Measurements from ENCODE around the gene TCF19.
A peak's percentile ranks its signal among the peaks of the same experiment; 100 is the strongest.
"Not testable (repeated sequence)": the region's sequence is repeated elsewhere in the genome, so short reads cannot be mapped to it uniquely, and the experiment has no call there.

The TCF19 gene

GRCh38 chr6:31178143-31179041 is 20.0 kb downstream of the TCF19 start:
- Histone ChIP-seq H3K4me3 (ENCODE audit: low read length) (no peak overlapping the region), H3K79me2 (ENCODE audit: control insufficient read depth, insufficient read depth, low read length) (peaks cover 3% of the 10 kb centered on the region), H3K27me3 (ENCODE audit: insufficient read depth, low read length, poor library complexity) (no peaks in the 10 kb centered on the region), H3K23ac (ENCODE audit: low read length) (no peak overlapping the region), H3K4me1 (ENCODE audit: control insufficient read depth, low read depth, low read length) (peaks cover 1% of the 10 kb centered on the region), H2AK5ac (ENCODE audit: low read length) (no peak overlapping the region), H3K27ac (ENCODE audit: low read depth, low read length) (no peak overlapping the region), H2BK15ac (replicated peaks; ENCODE audit: low read depth) (no peak overlapping the region), H4K8ac (ENCODE audit: low read depth, low read length) (no peak overlapping the region), H4K5ac (ENCODE audit: low read length) (no peak overlapping the region), H2BK120ac (ENCODE audit: low read depth, low read length) (no peak overlapping the region), H3K18ac (ENCODE audit: low read length) (no peak overlapping the region), H3K36me3 (ENCODE audit: control insufficient read depth, insufficient read depth, low read length) (no peaks in the 10 kb centered on the region), H3K56ac (ENCODE audit: low read length) (no peak overlapping the region), H2BK5ac (ENCODE audit: low read length) (no peak overlapping the region), H3K9ac (ENCODE audit: low read length) (no peak overlapping the region), H3K4ac (ENCODE audit: low read depth, low read length) (no peak overlapping the region), H3K79me1 (ENCODE audit: low read length) (no peaks in the 10 kb centered on the region), H3K4me2 (ENCODE audit: low read length) (no peak overlapping the region)
- WGBS (ENCODE audit: extremely low coverage, insufficient coverage, low lambda C conversion rate): no CpG with 5 or more reads among the region's 8 CpGs
- DNase-seq: no peak

DNA sequence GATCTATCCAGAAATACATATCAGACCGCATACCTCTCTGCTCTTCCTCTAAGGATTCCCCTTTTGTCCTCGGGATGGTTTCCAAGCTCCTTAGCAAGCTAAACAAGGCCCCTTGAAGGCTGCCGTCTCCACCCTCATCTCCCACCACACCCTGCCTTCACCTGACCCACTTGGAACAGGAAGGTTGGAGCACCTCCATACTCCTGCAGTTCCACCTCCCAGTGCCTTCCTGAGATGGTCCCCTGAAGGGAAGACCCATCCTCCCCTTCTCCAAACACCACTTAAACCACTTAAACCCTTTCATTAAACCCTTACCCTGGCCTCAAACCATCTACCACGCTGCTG is 20.6 kb downstream of the TCF19 start:
- H2BK5ac ChIP-seq (ENCODE audit: low read length): no peak overlapping the region
- H2BK120ac ChIP-seq (ENCODE audit: low read depth, low read length): no peak overlapping the region
- DNase-seq: no peak
- no peak overlapping the region for H3K27ac ChIP-seq (ENCODE audit: low read depth, low read length)
- no peak overlapping the region for H3K23ac ChIP-seq (ENCODE audit: low read length)
- no peak overlapping the region for H2BK15ac ChIP-seq (replicated peaks; ENCODE audit: low read depth)
- no peak overlapping the region for H3K4ac ChIP-seq (ENCODE audit: low read depth, low read length)
- no peaks in the 10 kb centered on the region for H3K27me3 ChIP-seq (ENCODE audit: insufficient read depth, low read length, poor library complexity)
- H3K9ac ChIP-seq (ENCODE audit: low read length): no peak overlapping the region
- H3K79me2 ChIP-seq (ENCODE audit: control insufficient read depth, insufficient read depth, low read length): peaks cover 3% of the 10 kb centered on the region
- no peaks in the 10 kb centered on the region for H3K36me3 ChIP-seq (ENCODE audit: control insufficient read depth, insufficient read depth, low read length)
- no peaks in the 10 kb centered on the region for H3K4me1 ChIP-seq (ENCODE audit: control insufficient read depth, low read depth, low read length)
- H3K4me2 ChIP-seq (ENCODE audit: low read length): no peak overlapping the region
- no peak overlapping the region for H3K4me3 ChIP-seq (ENCODE audit: low read length)
- H2AK5ac ChIP-seq (ENCODE audit: low read length): no peak overlapping the region
- no peak overlapping the region for H4K5ac ChIP-seq (ENCODE audit: low read length)
- no peak overlapping the region for H4K8ac ChIP-seq (ENCODE audit: low read depth, low read length)
- H3K79me1 ChIP-seq (ENCODE audit: low read length): no peaks in the 10 kb centered on the region
- no CpG with 5 or more reads among the region's 4 CpGs for WGBS (ENCODE audit: extremely low coverage, insufficient coverage, low lambda C conversion rate)
- no peak overlapping the region for H3K18ac ChIP-seq (ENCODE audit: low read length)
- H3K56ac ChIP-seq (ENCODE audit: low read length): no peak overlapping the region

- Histone ChIP-seq H2BK120ac (ENCODE audit: low read depth, low read length) (no peak overlapping the region), H3K36me3 (ENCODE audit: control insufficient read depth, insufficient read depth, low read length) (no peaks in the 10 kb centered on the region), H3K27me3 (ENCODE audit: insufficient read depth, low read length, poor library complexity) (no peaks in the 10 kb centered on the region), H3K23ac (ENCODE audit: low read length) (no peak overlapping the region), H3K79me1 (ENCODE audit: low read length) (no peaks in the 10 kb centered on the region), H3K4ac (ENCODE audit: low read depth, low read length) (no peak overlapping the region), H4K8ac (ENCODE audit: low read depth, low read length) (no peak overlapping the region), H3K27ac (ENCODE audit: low read depth, low read length) (no peak overlapping the region), H3K79me2 (ENCODE audit: control insufficient read depth, insufficient read depth, low read length) (no peaks in the 10 kb centered on the region), H2BK15ac (replicated peaks; ENCODE audit: low read depth) (no peak overlapping the region), H2AK5ac (ENCODE audit: low read length) (no peak overlapping the region), H3K9ac (ENCODE audit: low read length) (no peak overlapping the region), H3K4me3 (ENCODE audit: low read length) (no peak overlapping the region), H3K56ac (ENCODE audit: low read length) (no peak overlapping the region), H2BK5ac (ENCODE audit: low read length) (no peak overlapping the region), H3K4me1 (ENCODE audit: control insufficient read depth, low read depth, low read length) (no peaks in the 10 kb centered on the region), H3K18ac (ENCODE audit: low read length) (no peak overlapping the region), H3K4me2 (ENCODE audit: low read length) (no peak overlapping the region), H4K5ac (ENCODE audit: low read length) (no peak overlapping the region)
- no CpG with 5 or more reads among the region's 8 CpGs for WGBS (ENCODE audit: extremely low coverage, insufficient coverage, low lambda C conversion rate)
- no peak for DNase-seq
These were observed 21.5 kb downstream of the TCF19 start for GRCh38 chr6:31179896-31180295.

- DNase-seq: peak; percentile 64
- Histone ChIP-seq H3K4me3 (ENCODE audit: low read length) (no peak overlapping the region), H3K56ac (ENCODE audit: low read length) (no peak overlapping the region), H3K27ac (ENCODE audit: low read depth, low read length) (no peak overlapping the region), H3K9ac (ENCODE audit: low read length) (no peak overlapping the region), H3K23ac (ENCODE audit: low read length) (no peak overlapping the region), H3K79me2 (ENCODE audit: control insufficient read depth, insufficient read depth, low read length) (no peaks in the 10 kb centered on the region), H2AK5ac (ENCODE audit: low read length) (no peak overlapping the region), H4K5ac (ENCODE audit: low read length) (no peak overlapping the region), H2BK5ac (ENCODE audit: low read length) (no peak overlapping the region), H3K79me1 (ENCODE audit: low read length) (no peaks in the 10 kb centered on the region), H3K18ac (ENCODE audit: low read length) (no peak overlapping the region), H3K27me3 (ENCODE audit: insufficient read depth, low read length, poor library complexity) (no peaks in the 10 kb centered on the region), H3K36me3 (ENCODE audit: control insufficient read depth, insufficient read depth, low read length) (no peaks in the 10 kb centered on the region), H3K4me1 (ENCODE audit: control insufficient read depth, low read depth, low read length) (no peaks in the 10 kb centered on the region), H3K4ac (ENCODE audit: low read depth, low read length) (no peak overlapping the region), H2BK120ac (ENCODE audit: low read depth, low read length) (no peak overlapping the region), H3K4me2 (ENCODE audit: low read length) (no peak overlapping the region), H4K8ac (ENCODE audit: low read depth, low read length) (no peak overlapping the region), H2BK15ac (replicated peaks; ENCODE audit: low read depth) (no peak overlapping the region)
- WGBS (ENCODE audit: extremely low coverage, insufficient coverage, low lambda C conversion rate): no CpG with 5 or more reads among the region's 26 CpGs
These were observed 22.1 kb downstream of the TCF19 start for GRCh38 chr6:31180500-31180899.

DNA sequence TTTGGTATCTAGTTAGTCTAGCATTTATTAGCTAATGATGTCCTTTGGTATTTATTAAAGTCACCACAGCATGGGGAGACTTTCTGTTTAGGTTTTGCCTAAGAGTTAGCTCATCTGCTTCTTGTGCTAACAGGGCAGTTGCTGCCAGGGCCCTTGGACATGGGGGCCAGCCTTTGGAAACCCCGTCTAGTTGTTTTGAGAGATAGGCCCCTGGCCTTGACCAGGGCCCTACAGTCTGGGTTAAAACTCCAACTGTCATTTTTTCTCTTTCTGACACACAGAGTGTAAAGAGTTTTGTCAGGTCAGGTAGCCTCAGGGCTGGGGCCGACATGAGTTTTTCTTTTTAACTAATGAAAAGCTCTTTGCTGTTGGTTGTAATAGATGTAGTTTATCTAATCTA is 24.9 kb downstream of the TCF19 start:
- H2BK15ac ChIP-seq (replicated peaks; ENCODE audit: low read depth); H3K18ac ChIP-seq (ENCODE audit: low read length); H2AK5ac ChIP-seq (ENCODE audit: low read length); H2BK5ac ChIP-seq (ENCODE audit: low read length); H3K4me1 ChIP-seq (ENCODE audit: control insufficient read depth, low read depth, low read length); H3K23ac ChIP-seq (ENCODE audit: low read length); DNase-seq; H3K79me1 ChIP-seq (ENCODE audit: low read length); H3K27ac ChIP-seq (ENCODE audit: low read depth, low read length); H3K9ac ChIP-seq (ENCODE audit: low read length); H4K5ac ChIP-seq (ENCODE audit: low read length); H3K27me3 ChIP-seq (ENCODE audit: insufficient read depth, low read length, poor library complexity); H3K36me3 ChIP-seq (ENCODE audit: control insufficient read depth, insufficient read depth, low read length); H3K4me3 ChIP-seq (ENCODE audit: low read length); H3K4ac ChIP-seq (ENCODE audit: low read depth, low read length); H3K79me2 ChIP-seq (ENCODE audit: control insufficient read depth, insufficient read depth, low read length); H2BK120ac ChIP-seq (ENCODE audit: low read depth, low read length); H3K56ac ChIP-seq (ENCODE audit: low read length); H3K4me2 ChIP-seq (ENCODE audit: low read length); H4K8ac ChIP-seq (ENCODE audit: low read depth, low read length): not testable (repeated sequence)
- WGBS (ENCODE audit: extremely low coverage, insufficient coverage, low lambda C conversion rate): no CpG with 5 or more reads among the region's 2 CpGs

DNA sequence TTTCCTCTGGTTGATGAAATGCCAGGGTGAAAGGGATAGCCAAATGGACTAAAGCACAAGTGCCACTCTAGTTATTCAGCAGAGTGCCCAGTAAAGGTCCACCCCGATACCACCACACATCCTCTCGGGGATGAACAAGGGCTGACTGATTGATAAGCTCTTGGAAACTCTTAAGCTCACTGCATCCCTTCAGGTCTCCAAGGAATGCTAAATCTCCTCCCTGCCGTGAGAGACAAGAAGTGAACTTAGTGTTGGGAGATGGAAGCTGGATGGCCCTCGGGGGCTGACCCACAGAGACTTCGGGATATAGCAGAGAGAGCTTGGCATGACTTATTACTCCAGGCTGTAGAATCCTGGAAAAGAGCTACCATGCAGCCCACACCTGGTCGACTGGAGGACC is 25.5 kb downstream of the TCF19 start:
- H3K4ac ChIP-seq (ENCODE audit: low read depth, low read length); H2BK15ac ChIP-seq (replicated peaks; ENCODE audit: low read depth); H4K5ac ChIP-seq (ENCODE audit: low read length); H4K8ac ChIP-seq (ENCODE audit: low read depth, low read length); H2BK5ac ChIP-seq (ENCODE audit: low read length); H3K27me3 ChIP-seq (ENCODE audit: insufficient read depth, low read length, poor library complexity); DNase-seq; H3K27ac ChIP-seq (ENCODE audit: low read depth, low read length); H3K4me1 ChIP-seq (ENCODE audit: control insufficient read depth, low read depth, low read length); H2AK5ac ChIP-seq (ENCODE audit: low read length); H3K4me2 ChIP-seq (ENCODE audit: low read length); H2BK120ac ChIP-seq (ENCODE audit: low read depth, low read length); H3K79me1 ChIP-seq (ENCODE audit: low read length); H3K23ac ChIP-seq (ENCODE audit: low read length); H3K18ac ChIP-seq (ENCODE audit: low read length); H3K56ac ChIP-seq (ENCODE audit: low read length); H3K9ac ChIP-seq (ENCODE audit: low read length); H3K79me2 ChIP-seq (ENCODE audit: control insufficient read depth, insufficient read depth, low read length); H3K36me3 ChIP-seq (ENCODE audit: control insufficient read depth, insufficient read depth, low read length); H3K4me3 ChIP-seq (ENCODE audit: low read length): not testable (repeated sequence)
- no CpG with 5 or more reads among the region's 6 CpGs for WGBS (ENCODE audit: extremely low coverage, insufficient coverage, low lambda C conversion rate)

Measured in mesendoderm (in vitro differentiated cells).